ENCODE measurements around the gene TMEM245. TPM values are rescaled to one million over a fixed set of nuclear protein-coding genes. Genes with fewer than 3 reads are reported as not detected.

TMEM245 gene
- total RNA-seq, 1 experiment from 2014 or later: 60.3 TPM

DNA sequence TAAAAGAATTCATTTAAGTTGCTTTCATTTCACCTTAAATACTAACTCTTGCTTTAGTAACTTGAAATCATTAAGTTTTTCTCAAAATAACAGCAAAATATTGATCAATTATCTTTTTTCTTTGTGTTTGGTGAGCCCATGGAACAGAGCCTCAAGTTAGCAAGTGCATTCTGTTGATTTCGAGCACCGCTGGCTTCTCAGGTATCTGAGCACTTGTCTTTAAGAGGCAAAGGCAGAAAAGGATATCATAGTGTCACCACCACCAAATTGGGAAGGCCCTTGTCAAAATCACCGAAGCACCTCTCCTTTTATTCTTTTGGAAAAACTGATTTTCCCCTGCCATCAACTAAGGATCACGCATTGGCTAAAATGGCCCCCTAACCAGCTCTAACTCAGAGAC lies 89.3 kb downstream of the TMEM245 start:
- intact Hi-C loops (cut with micrococcal nuclease; ENCODE audit: unreplicated experiment): loop anchor here (10.0 kb wide), 1 partner anchor 294 kb away; the partner anchor contains the start of gene EPB41L4B
- Histone ChIP-seq H3K79me2 (ENCODE audit: low read depth) (peaks cover 44% of the 10 kb centered on the region), H2AFZ (no peak overlapping the region), H3K4me3 (no peak overlapping the region), H3K27ac (no peak overlapping the region), H4K20me1 (ENCODE audit: insufficient read depth) (no peaks in the 10 kb centered on the region), H3K9me2 (ENCODE audit: insufficient read depth) (no peaks in the 10 kb centered on the region), H3F3A (ENCODE audit: insufficient read depth, low read depth) (peaks cover 34% of the 10 kb centered on the region), H3K4me1 (replicated peaks; ENCODE audit: insufficient read depth) (peaks cover 37% of the 10 kb centered on the region), H3K4me2 (no peak overlapping the region), H3K27me3 (ENCODE audit: insufficient read depth, low read depth) (no peaks in the 10 kb centered on the region), H3K9me3 (ENCODE audit: insufficient read depth, low read depth) (no peaks in the 10 kb centered on the region), H3K36me3 (ENCODE audit: low read depth) (peaks cover 54% of the 10 kb centered on the region)
- TF ChIP-seq, protein P1, sequence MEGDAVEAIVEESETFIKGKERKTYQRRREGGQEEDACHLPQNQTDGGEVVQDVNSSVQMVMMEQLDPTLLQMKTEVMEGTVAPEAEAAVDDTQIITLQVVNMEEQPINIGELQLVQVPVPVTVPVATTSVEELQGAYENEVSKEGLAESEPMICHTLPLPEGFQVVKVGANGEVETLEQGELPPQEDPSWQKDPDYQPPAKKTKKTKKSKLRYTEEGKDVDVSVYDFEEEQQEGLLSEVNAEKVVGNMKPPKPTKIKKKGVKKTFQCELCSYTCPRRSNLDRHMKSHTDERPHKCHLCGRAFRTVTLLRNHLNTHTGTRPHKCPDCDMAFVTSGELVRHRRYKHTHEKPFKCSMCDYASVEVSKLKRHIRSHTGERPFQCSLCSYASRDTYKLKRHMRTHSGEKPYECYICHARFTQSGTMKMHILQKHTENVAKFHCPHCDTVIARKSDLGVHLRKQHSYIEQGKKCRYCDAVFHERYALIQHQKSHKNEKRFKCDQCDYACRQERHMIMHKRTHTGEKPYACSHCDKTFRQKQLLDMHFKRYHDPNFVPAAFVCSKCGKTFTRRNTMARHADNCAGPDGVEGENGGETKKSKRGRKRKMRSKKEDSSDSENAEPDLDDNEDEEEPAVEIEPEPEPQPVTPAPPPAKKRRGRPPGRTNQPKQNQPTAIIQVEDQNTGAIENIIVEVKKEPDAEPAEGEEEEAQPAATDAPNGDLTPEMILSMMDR (conservative IDR thresholded peaks at IDR 0.05): no peak
- TF ChIP-seq EZH2 (IDR thresholded peaks at IDR 0.05; ENCODE audit: low read depth): no peak
- POLR2A ChIA-PET (ENCODE audit: unreplicated experiment): no interaction called here
- DNase-seq: no peak
- CTCF ChIA-PET: no interaction called here
- BruUV-seq (replicated peaks): no TSS peak

DNA sequence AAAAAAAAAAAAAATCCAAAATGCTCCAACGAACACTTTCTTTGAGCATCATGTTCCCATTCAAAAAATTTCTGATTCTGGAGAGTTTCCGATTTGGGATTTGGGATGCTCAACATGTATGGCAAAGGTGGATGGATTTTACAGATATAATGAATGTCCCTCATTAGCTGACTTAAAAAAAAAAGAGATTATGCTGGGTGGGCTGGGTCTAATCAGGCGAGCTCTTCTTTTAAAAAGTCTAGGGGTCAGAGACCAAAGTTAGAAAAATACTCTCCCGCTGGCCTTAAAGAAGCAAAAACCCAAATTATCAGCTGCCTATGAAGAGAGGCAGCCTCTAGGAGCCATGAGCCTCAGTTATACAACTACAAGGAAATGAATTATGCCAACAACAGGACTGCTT lies 91.3 kb downstream of the TMEM245 start:
- H3K9me2 ChIP-seq (ENCODE audit: insufficient read depth): no peaks in the 10 kb centered on the region
- peaks cover 46% of the 10 kb centered on the region for H3K36me3 ChIP-seq (ENCODE audit: low read depth)
- no peak overlapping the region for H3K27ac ChIP-seq
- H3K9me3 ChIP-seq (ENCODE audit: insufficient read depth, low read depth): no peaks in the 10 kb centered on the region
- intact Hi-C loops (cut with micrococcal nuclease; ENCODE audit: unreplicated experiment): no loop called here
- BruUV-seq (replicated peaks): no TSS peak
- H3K4me2 ChIP-seq: no peak overlapping the region
- POLR2A ChIA-PET (ENCODE audit: unreplicated experiment): interaction anchor here (0.6 kb wide), 1 partner anchor 81 kb away, joined by 3 read pairs; no protein-coding TSS in a partner anchor
- H3K79me2 ChIP-seq (ENCODE audit: low read depth): peaks cover 42% of the 10 kb centered on the region
- DNase-seq: no peak
- TF ChIP-seq, protein P1 (conservative IDR thresholded peaks at IDR 0.05): no peak
- TF ChIP-seq EZH2 (IDR thresholded peaks at IDR 0.05; ENCODE audit: low read depth): no peak
- H2AFZ ChIP-seq: no peak overlapping the region
- CTCF ChIA-PET: no interaction called here
- no peaks in the 10 kb centered on the region for H3K27me3 ChIP-seq (ENCODE audit: insufficient read depth, low read depth)
- H3K4me3 ChIP-seq: no peak overlapping the region
- peaks cover 34% of the 10 kb centered on the region for H3K4me1 ChIP-seq (replicated peaks; ENCODE audit: insufficient read depth)
- peaks cover 31% of the 10 kb centered on the region for H3F3A ChIP-seq (ENCODE audit: insufficient read depth, low read depth)
- H4K20me1 ChIP-seq (ENCODE audit: insufficient read depth): no peaks in the 10 kb centered on the region

DNA sequence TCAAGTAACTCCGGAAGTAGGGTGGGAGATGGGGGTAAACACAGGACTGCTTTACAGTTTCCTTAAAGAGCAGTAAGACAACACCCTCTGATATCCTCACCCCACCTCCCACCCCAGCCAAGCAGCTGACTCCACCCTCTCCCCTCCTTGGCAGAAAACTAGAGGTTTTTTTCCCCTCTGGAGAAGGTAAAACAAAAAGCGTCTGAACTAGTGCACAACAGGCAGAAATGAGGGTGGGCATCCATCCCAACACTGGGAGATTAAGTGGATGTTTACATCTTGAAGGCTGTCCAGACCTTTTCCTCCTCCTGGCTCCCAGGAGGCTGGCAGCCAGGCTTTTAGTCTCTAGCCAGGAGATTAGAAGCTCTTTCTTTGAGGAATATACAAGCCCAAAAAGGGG lies 92.6 kb downstream of the TMEM245 start:
- TF ChIP-seq, protein P1 (conservative IDR thresholded peaks at IDR 0.05): no peak
- CTCF ChIA-PET: no interaction called here
- Histone ChIP-seq H3K9me3 (ENCODE audit: insufficient read depth, low read depth) (no peaks in the 10 kb centered on the region), H3K27ac (no peak overlapping the region), H3K4me3 (no peak overlapping the region), H3F3A (ENCODE audit: insufficient read depth, low read depth) (peaks cover 35% of the 10 kb centered on the region), H3K79me2 (ENCODE audit: low read depth) (peaks cover 38% of the 10 kb centered on the region), H3K27me3 (ENCODE audit: insufficient read depth, low read depth) (no peaks in the 10 kb centered on the region), H3K4me1 (replicated peaks; ENCODE audit: insufficient read depth) (peaks cover 41% of the 10 kb centered on the region), H3K36me3 (ENCODE audit: low read depth) (peaks cover 35% of the 10 kb centered on the region), H4K20me1 (ENCODE audit: insufficient read depth) (no peaks in the 10 kb centered on the region), H2AFZ (no peak overlapping the region), H3K4me2 (no peak overlapping the region), H3K9me2 (ENCODE audit: insufficient read depth) (no peaks in the 10 kb centered on the region)
- intact Hi-C loops (cut with micrococcal nuclease; ENCODE audit: unreplicated experiment): no loop called here
- BruUV-seq (replicated peaks): no TSS peak
- POLR2A ChIA-PET (ENCODE audit: unreplicated experiment): no interaction called here
- DNase-seq: no peak

Measured in PC-9 (cell line).